HG02938 (cell line): ENCODE measurements around the gene IFITM2.

ENCODE experiments used
- ATAC-seq: cut with Tn5 transposase; IDR thresholded peaks from one replicate; pipeline ENCODE4 v1.9.1; 2021; ENCODE audit warnings: mild to moderate bottlenecking, moderate library complexity; ENCODE audit not compliant: unreplicated experiment

The IFITM2 gene

DNA sequence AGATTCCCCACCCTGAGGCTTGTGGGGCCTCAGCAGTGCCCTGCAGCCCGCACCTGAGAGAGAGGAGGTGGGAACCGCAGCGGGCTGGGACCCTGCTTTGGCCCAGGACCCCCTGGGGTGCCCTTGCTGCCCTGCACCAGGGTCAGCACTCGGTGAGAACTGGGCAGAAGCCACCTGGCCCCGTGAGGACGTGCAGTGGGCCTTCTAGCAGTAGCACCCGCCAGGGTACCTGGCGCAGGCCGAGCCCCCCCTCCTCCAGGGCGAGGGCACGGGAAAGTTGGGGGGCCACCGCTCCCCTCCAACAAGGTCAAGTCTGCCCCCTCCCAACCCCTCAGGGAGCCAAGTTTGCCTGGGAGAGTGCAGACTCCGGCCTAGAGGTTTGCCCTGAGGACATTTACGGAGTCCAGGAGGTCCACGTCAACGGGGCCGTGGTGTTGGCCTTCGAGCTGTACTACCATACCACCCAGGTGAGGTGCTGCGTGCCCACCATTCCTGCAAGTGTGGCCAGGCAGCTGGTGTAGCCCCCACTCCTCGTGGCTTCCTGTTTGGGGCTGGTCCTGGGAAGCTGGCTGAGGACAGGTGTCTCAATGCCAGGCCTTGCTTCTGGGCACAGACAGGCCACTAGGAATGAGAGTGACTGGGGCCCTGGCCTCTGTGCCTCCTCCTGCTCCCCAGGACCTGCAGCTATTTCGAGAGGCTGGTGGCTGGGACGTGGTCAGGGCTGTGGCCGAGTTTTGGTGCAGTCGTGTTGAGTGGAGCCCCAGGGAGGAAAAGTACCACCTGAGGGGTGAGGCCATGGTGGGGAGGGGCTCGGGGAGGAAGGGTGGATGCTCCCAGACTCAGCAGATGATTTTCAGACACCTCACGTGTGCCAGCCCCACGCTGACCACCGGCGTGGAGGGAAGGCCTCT, 15.2 kb upstream of the IFITM2 start:
- ATAC-seq: no peak

DNA sequence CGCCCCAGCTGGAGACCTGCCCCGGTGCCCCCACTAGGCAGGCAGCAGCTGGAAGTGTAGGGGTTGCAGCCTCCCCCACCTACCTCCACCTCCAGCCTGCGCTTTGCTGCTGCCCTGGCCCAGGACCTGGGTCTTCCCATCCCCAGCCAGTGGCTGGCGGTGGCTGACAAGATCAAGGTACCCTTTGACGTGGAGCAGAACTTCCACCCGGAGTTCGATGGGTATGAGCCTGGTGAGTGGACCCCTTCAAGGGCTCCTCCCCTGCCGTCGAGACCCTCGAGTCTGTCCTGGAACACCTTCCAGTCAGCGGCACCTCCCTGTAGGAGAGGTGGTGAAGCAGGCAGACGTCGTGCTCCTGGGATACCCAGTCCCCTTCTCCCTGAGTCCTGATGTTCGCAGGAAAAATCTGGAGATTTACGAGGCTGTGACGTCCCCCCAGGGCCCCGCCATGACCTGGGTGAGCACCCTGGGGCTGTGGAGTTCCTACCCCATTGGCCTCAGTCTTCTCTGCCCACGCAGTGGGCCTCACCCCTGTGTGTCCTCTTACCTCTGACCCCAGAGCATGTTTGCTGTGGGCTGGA, 14.3 kb upstream of the IFITM2 start:
- no peak for ATAC-seq

DNA sequence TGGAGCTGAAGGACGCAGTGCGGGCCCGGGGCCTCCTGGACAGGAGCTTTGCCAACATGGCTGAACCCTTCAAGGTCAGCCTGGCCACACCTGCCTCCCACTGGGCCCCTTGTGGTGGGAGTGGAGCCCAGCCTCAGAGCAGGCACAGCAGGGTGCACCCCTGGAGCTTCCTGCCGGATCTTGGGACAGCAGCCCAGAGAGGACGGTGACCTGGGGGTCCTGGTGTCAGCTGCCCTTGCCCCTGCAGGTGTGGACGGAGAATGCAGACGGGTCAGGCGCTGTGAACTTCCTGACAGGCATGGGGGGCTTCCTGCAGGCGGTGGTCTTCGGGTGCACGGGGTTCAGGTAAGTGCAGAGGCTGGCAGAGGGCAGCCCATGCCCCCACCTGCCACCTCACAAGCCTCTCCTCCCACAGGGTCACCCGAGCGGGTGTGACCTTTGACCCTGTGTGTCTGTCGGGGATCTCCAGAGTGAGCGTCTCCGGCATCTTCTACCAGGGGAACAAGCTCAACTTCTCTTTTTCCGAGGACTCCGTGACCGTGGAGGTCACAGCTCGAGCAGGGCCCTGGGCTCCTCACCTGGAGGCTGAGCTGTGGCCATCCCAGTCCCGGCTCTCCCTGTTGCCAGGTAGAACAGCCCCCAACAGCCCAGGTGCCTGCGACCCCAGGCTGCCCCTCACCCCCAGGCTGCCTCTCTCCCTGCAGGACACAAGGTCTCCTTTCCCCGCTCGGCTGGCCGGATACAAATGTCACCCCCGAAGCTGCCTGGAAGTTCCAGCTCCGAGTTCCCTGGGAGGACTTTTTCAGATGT, 13.6 kb upstream of the IFITM2 start:
- ATAC-seq: no peak

DNA sequence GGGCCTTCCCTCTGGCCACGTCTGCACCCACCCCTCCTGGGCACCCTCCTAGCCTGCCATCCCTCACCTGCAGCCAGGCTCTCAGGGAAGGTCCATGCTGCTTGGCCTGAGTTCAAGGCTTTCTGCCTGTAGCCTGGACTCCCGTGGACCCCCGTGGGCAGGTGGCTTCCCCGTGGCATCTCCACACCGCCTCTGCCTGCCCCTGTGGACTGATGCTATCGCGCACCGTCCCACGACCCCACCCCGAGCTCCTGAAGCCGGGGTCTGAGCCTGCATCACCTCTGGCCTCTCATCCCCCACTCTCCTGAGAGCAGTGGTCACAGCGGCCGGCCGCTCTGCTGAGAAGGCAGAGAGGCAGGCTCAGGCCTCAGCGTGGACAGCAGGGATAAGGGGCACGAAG, 12.8 kb upstream of the IFITM2 start:
- no peak for ATAC-seq

DNA sequence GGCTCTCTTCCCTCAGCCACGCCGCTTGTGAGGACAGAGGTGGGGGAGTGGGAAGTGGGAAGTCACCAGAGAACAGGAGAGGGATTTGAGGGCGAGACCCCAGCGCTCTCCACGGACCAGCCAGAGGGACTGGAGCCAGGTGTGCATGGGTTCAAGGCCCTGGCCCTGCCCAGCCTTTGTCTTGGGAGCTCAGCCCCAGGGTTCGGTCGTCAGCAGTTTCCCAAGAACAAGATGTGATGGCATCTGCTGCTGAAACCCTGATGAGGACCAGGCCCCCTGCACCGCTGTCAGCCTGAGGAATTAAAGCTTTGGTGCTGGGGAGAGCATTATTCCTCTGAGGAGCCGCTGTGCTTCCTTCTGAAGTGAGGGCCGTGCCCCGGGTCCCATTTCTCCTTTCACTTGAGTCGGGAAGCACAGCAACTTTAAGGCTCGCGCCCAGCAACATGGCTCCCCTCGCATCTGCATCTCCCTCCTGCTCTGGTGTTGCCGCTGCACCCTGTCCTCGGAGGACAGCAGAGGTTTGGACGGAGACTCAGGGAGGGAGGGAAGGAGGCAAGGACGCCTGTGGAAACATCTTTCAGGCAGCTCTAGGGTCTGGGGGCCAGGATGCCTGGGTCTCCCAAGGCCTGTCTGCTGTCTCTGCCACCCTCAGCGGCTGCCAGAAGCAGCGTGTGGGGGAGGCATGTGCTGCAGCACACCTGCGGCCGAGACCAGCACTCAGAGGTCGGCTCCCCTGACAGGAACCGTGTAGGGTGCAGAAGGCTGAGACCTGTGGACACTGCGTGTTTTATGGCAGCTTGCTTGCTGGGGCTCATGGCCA, 12.1 kb upstream of the IFITM2 start:
- no peak for ATAC-seq

DNA sequence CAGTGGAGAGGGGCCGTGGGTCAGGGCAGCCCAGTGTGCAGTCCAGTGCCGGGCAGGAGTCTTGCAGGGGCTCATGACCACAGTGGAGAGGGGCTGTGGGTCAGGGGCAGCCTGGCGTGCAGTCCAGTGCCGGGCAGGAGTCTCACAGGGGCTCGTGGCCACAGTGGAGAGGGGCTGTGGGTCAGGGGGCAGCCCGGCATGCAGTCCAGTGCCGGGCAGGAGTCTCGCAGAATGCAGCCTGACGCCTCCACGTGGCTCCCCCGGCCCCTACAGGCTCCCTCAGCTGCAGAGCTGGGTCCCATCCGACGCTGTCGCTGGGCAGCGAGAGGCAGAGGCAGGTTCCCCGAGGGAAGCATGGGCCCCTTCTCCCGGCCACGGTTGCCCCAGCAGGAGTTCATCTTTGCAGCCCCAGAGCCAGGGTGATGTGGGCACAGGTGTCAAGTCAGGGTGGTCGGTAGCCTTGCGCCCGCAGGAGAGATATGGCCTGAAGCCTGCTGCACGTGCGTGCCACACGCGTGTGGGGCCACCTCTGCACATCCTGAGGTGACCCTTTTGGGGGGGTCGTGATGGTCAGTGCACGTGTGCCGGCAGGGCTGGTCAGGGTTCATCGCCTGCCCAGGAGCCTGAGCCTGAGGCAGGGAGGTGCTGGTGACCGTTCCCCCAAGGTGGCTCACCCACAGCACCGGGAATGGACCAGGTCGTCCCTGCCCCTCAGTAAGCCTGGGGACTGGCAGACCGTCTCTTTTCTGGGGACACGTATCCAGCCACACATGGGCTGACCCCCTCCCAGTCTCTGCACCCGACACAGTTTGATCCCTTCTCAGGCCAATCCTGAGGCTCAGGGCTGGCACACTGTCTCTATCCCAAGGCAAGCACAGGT, 11.2 kb upstream of the IFITM2 start:
- no peak for ATAC-seq

DNA sequence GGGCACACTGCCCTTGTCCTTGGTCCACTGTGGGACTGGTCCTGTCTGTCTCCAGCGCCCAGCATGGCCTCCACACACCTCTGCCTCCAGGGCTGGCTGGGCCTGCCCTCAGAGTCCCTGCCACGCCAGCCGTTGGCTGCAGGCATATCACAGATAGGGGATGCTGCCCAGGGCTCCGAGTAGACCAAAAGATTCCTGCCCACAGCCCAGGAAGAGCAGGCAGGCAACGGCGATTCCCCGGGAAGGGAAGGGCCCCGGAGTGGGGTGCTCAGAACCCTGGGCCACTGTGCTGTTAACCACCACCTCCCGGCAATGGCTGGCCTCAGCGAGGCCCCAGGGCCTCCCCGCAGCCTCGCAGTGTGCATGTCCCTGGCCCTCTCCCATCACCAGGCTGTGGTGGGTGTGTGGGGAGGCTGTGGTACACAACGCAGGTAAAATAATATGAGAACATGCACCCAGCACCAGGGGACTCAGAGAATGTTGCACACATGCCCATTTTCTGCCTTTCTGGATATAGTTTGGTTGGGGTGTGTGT, 10.5 kb upstream of the IFITM2 start:
- no peak for ATAC-seq

DNA sequence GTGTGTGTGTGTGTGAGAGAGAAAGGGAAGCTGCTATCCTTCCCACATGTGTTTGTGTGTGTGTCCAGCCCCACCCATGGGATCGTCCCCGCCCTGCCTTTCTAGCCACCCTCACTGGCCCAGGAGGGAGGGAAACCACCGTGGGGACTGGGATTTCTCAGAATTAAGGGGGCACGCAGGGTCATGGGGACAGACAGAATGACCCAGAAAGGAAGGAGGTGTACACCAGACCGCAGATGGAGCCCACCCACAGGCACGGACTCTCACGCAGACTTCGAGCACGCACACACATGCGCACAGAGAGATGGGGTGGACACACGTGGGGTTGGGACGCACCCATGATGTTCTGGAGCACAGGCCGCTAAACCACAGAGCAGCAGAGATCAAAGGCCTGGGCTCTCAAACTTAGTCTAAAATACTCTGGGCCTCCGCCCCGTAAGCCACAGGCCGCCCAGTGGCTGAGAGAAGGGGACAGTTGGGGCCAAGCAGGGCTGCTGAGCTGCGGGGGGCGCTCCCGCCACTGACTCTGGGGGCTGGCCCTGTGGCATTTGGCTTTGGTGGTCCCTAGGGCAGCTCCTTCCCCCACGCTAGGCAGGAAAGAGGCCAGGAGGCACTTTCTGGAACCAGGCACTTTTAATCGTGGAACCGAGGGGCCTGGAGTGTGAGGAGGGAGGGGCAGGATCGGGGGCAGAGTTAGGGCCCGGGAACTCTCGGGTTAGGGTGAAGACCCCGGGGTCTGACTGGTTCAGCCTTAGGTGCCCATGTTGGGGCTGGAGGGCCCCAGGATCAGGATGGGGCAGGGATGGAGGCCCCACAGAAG, 9.8 kb upstream of the IFITM2 start:
- no peak for ATAC-seq

DNA sequence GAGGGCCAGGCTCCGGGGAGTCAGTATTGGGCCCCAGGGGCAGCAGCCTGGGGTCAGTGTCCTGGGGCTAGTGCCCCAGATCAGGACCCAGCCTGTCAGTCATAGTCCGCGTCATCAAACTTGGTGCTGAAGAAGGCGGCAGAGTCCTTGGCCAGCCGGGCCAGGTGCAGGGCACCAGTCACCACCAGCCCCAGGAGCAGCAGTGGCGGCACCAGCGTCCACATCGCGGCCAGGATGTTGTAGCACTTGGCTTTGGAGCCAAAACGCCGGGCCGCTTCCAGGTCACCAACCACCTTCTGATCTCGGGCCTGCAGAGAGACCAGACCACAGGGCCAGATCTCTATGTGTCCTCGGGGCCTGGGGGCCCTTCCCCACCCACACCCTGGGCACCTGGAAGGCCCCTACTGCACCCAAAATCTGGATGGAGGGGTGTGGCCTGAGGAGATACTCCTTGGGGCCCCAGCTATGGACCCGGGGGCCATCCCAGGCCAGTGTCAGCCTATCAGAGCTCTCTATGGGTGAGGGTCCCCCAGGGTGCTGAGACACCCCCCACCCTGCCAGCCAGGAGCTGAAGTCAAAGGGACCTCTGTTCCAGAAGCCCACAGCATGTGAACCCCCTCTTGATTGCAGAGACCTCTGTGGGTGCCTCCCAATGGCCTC, 9.1 kb upstream of the IFITM2 start:
- ATAC-seq: no peak

DNA sequence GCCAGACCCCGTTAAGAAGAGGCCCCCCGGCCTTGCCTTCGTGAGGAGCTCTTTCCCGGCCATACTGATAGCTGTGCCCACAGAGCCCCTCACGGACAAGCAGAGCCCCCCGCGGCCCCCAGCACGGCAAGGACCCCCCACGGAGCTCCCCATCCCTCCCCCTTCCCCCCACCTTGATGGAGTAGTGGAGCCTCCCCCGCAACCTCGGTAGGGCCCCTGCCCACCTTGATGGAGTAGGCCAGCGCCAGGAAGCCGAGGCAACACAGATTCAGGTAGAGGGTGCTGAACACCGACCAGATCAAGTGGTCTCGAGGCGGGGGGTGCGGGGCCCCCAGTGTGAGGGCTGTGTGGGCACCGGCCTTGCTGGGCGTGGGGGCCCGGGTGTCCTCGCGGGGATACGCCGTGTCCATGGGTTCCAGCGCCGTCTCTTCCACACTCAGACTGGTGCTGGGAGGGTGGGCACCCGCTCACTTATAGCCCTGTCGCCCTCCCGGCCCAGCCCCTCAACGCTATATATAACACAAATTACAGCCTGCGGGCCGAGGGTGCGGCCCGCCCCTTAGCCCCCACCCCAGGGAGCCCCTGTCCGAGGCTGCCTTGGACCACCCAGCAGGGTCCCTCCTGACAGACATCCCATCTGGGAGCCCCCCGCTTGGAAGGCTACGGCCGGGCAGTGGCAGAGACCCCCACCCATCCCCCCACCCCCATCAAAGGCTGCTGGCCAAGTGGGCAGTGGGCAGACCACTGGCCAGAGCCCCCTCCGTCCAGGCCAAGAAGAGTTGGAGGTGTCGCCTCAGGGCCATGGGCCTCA, 8.3 kb upstream of the IFITM2 start, which contains the start of gene IFITM5:
Gene IFITM5, minus strand, starts transcription at position 446 of the 811 bp plus-strand sequence. Its CDS starts 36 bp downstream, at position 410.
- ATAC-seq: no peak

DNA sequence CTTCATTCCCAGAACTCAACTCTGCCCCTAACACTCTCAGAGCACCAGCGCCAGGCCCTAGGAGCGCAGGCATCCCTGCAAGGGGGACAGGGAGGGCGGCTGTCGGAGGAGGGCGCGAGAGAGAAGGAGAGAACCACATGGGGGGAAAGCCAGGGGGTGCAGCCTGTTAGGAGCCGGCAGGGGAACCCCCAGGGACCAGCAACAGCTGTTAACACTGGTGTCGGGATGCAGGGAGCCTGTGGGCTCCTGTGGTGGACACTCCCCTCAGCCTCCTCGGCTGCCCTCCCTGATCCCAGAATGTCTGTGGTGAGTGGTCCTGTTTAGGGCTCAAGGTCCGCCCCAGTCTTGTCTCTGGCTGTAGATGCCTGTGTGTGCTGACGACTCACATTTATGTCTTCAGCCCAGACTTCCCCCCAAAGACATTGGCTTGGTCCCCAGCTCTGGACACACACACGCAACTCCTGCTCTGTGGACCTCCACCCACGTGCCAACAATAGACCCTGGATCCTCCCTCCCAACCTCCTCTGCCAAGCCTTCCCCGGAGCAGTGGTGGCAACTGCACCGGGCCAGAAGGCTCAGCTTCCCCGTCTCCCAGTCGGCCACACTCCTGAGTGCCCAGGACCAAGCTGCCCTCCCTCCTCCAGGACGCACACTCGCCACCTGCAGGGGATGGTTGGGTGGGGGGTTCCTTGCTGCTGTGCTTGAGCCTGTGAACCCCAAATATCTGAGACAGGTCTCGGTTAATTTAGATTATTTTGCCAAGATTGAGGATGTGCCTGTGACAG, 7.5 kb upstream of the IFITM2 start:
- no peak for ATAC-seq

DNA sequence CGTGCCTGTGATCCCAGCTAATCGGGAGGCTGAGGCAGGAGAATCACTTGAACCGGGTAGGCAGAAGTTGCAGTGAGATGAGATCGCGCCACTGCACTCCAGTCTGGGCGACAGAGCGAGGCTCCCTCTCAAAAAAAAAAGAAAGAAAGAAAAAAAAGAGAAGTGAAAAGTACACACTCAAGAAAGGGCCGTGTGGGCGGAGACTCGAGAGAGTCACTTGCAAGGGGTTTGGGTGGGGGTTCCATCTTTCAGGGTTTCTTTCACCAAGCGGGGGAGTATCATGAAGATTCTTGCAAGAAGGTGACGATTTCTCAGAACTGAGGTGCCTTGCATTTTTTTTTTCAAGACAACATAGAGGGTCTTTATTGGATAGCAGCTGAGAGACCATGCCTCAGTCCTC, 4.3 kb upstream of the IFITM2 start:
- no peak for ATAC-seq

DNA sequence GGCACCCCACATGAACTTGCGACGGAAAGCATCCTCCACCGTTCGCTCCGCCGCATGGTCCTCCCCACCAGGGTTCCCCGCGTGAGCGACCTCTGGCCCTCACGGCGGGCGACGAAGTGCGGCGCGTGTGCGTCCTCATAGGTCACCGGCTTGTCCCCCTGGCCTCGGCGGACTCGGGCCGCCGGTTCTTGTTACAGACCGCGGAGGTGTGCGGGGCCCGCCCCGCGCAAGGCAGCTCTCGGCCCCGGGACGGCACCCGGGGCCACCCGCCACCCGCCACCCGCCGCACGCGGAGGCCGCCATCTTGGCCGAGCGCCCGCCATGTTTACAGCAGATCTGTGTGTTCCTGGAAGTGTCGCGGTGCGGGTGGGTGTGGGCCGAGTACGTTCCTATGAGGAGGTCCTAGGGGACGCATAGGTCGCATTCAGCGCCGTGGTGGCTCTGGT, 3.5 kb upstream of the IFITM2 start:
- ATAC-seq: no peak

DNA sequence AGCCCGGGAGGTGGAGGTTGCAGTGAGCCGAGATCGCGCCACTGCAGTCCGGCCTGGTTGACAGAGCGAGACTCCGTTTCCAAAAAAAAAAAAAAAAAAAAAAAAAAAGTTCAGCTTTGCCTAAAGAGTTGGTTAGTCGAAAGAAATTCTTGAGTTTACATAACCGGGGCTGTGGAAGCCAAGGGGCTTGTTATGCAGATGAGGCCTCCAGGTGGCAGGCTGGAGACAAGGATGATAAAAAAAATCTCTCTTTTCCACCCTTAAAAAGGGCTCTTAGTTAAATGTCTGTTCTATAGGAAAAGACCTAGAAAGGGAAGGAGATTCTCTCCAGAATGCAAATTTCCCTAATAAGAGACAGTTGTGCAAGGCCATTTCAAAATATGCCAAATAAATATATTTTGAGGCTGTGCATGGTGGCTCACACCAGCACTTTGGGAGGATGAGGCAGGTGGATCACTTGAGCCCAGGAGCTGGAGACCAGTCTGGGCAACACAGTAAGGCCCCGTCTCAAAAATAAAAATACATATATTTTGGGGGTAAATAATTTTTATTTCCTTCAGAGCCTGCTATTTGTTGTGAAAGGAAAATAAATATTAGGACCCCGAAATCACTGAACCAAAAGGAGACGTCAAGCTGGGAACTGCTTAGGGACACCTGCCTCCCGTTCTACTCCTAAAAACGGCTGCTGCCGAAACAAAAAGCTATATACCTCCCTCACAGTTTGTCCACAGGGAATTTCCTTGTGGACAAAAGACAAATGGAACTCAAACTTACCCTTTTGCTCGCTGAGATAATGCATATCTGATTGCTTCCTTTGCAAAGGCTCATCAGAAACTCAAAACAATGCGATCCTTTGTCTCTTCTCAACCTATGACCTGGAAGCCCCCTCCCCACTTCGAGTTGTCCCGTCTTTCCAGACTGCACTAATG, 2.4 kb upstream of the IFITM2 start:
- ATAC-seq: no peak

DNA sequence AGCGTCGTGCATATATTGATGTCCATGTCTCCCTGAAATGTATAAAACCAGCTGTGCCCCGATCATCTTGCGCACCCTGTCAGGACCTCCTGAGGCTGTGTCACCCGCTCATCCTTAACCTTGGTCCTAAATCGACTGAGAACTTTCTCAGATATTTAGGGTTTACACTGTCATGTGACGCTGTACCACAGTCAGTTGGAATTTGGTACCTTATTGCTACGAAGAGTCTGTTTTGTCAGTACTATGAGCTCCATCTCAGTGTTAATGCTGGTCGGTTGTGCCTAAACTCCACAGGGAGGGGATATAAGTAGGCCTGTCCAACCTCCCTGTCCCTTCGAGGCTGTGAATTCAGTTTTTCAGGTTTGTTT, 1.8 kb upstream of the IFITM2 start:
- ATAC-seq: no peak
